Measurements from ENCODE around the gene MESP2. TPM values are rescaled to one million over a fixed set of nuclear protein-coding genes. Genes with fewer than 3 reads are reported as not detected.

The MESP2 gene
- total and polyA plus RNA-seq, 3 experiments from 2014 or later, result not detected

DNA sequence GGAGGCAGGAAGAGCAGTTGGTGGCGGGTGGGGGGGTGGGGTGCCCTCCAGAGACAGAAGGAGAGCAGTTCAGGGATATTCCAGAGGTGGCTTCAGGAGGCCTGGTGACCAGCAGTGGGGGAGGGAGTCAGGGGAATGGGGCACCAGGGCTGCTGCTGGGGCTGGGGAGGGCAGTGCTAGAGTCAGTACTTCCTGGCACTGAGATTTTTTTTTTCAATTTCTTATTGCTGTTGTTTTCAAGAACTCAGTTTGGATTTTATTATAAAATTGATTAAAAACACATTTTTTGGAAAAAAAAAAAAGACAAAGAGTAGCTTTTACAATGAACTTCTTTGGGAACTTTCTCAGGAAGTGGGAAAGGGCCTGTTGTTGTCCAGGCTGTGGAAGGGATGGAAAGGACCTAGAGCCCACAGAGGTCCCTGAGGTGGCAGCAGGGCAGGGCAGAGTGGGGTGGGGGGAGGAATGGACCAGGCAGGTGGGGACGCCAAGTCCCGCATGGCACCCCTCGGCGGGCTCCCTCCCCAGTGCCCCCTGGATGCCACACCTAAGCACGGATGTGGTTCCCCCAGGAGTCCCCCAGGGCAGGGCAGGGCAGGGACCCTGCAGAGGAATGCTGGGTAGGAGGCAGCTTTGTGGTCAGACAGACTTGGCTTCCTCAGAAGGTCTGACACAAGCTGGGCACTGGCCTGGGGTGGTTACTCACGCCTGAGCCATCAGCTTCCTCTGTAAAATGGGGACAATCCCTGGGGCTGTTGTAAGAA lies 47.0 kb downstream of the MESP2 start:
- Mint-ChIP-seq H3K9me3 (no peaks in the 10 kb centered on the region), H3K4me3 (no peak overlapping the region)
- no peak overlapping the region for H3K27ac ChIP-seq (ENCODE audit: low read depth, low read length)

DNA sequence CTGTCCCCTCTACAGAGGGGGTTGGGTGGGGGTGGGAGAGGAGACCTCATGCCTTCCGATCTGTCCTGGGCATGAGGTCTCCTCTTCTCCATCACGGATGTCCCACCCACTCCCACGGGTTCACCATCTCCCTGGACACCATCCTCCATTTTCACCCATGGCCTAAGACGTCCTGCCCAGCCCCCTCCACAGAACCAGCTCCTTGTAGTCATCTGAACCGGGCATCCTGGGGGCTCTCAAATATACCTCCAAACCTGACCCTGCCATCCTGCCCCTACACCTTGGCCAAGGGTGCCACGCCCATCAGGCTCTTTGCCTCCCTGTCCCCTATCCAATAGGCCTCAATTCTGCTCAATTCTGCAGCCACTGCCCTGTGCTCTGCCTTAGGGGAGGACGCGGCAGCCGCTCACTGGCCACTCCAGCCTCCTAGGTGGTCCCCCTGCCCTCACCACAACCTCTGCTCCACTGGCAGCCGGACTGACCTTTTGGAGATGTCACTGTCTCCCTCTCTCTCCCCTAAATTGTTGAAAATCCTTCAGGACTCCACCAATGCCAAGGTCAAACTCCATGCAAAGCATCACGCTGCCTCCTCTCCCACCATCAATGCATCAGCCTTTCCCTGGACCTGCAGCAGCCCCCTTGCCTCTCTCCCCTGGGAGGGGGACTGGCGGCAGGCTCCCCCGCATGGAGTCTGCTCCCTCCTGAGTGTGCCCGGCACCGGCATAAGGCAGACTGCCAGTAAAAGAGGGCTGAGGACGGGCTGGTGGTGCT lies 47.9 kb downstream of the MESP2 start:
- CTCF ChIA-PET, result no interaction called here
- no peaks in the 10 kb centered on the region for H3K4me1 Mint-ChIP-seq

More for the DNA sequence above, 47.0 kb downstream of the MESP2 start:
- H3K27ac Mint-ChIP-seq, result no peak overlapping the region
- ChIA-PET POLR2A (no interaction called here), CTCF (no interaction called here)
- Histone ChIP-seq H3K4me3 (ENCODE audit: low read length) (no peak overlapping the region), H3K27me3 (ENCODE audit: insufficient read depth, low read length, poor library complexity, severe bottlenecking) (no peaks in the 10 kb centered on the region), H3K36me3 (ENCODE audit: insufficient read depth, low read length) (no peaks in the 10 kb centered on the region), H3K9me3 (ENCODE audit: low read length) (no peaks in the 10 kb centered on the region), H3K4me1 (ENCODE audit: insufficient read depth, low read length) (no peaks in the 10 kb centered on the region)
- H3K4me1 Mint-ChIP-seq, result no peaks in the 10 kb centered on the region
- DNase-seq, result no peak
- peaks cover 15 to 31% of the 10 kb centered on the region in 2 donors for H3K27me3 Mint-ChIP-seq
- no peaks in the 10 kb centered on the region for H3K36me3 Mint-ChIP-seq

DNA sequence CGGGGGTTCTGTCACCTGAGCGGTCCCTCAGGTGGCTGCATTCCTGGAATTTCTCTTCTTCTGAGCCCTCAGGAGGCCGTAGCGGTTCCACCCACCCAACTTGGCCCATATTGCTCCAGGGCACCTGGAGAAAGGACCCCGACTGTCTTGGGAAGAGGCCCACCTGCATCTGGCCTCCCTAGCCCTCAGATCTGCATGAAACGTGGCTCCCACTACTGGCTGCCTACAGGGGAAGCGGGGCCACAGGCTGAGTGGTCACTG lies 48.4 kb downstream of the MESP2 start:
- Mint-ChIP-seq H3K27ac (no peak overlapping the region), H3K36me3 (no peaks in the 10 kb centered on the region), H3K27me3 (peaks cover 13 to 24% of the 10 kb centered on the region in 2 donors), H3K9me3 (no peaks in the 10 kb centered on the region), H3K4me3 (no peak overlapping the region), H3K4me1 (no peaks in the 10 kb centered on the region)
- DNase-seq, result no peak
- Histone ChIP-seq H3K9me3 (ENCODE audit: low read length) (no peaks in the 10 kb centered on the region), H3K27me3 (ENCODE audit: insufficient read depth, low read length, poor library complexity, severe bottlenecking) (no peaks in the 10 kb centered on the region), H3K4me3 (ENCODE audit: low read length) (no peak overlapping the region), H3K27ac (ENCODE audit: low read depth, low read length) (no peak overlapping the region), H3K4me1 (ENCODE audit: insufficient read depth, low read length) (no peaks in the 10 kb centered on the region), H3K36me3 (ENCODE audit: insufficient read depth, low read length) (no peaks in the 10 kb centered on the region)
- ChIA-PET POLR2A (no interaction called here), CTCF (no interaction called here)

More for the DNA sequence above, 47.9 kb downstream of the MESP2 start:
- H3K36me3 ChIP-seq (ENCODE audit: insufficient read depth, low read length), result no peaks in the 10 kb centered on the region
- H3K9me3 ChIP-seq (ENCODE audit: low read length), result no peaks in the 10 kb centered on the region
- H3K27me3 ChIP-seq (ENCODE audit: insufficient read depth, low read length, poor library complexity, severe bottlenecking), result no peaks in the 10 kb centered on the region
- POLR2A ChIA-PET, result no interaction called here
- Mint-ChIP-seq H3K27ac (peak overlapping the region in 1 of 8 donors; percentile 46), H3K4me3 (no peak overlapping the region), H3K9me3 (no peaks in the 10 kb centered on the region), H3K27me3 (peaks cover 15 to 28% of the 10 kb centered on the region in 2 donors), H3K36me3 (no peaks in the 10 kb centered on the region)
- H3K4me1 ChIP-seq (ENCODE audit: insufficient read depth, low read length), result no peaks in the 10 kb centered on the region
- H3K4me3 ChIP-seq (ENCODE audit: low read length), result no peak overlapping the region
- no peak for DNase-seq
- H3K27ac ChIP-seq (ENCODE audit: low read depth, low read length), result no peak overlapping the region

DNA sequence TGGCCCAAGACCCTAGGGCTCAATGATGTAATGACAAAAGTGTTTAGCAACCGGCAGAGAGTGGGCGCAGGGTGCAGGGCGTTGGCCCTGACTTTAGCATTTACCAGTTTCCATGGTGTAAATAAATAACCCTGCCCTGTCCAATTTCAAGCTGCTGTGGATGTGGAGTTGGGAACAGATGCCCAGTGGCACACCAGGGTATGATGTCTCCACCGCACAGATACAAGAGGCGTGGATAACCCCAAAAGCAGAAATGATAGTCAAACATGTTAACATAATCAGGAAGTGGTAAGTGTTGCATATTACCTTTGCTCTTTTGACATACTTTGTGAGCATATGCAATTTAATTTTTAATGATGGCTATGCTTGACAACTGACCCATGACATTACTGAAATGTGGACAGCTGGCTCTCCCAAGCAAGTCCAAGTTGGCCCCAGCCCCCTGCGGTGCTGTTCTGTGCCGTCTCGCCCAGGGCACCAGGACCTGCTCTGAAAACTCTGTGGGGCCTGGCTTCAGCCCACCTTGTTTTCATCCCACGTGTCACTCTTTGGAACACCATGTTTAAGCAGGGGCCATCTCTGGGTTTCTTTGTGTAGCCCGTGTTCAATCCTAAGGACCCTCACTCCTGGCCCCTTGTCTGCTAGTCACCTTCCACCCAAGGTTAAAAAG lies 49.3 kb downstream of the MESP2 start:
- Mint-ChIP-seq H3K36me3 (no peaks in the 10 kb centered on the region), H3K27me3 (peaks cover 13 to 21% of the 10 kb centered on the region in 2 donors), H3K4me1 (no peaks in the 10 kb centered on the region), H3K9me3 (no peaks in the 10 kb centered on the region), H3K27ac (no peak overlapping the region), H3K4me3 (no peak overlapping the region)
- Histone ChIP-seq H3K4me1 (ENCODE audit: insufficient read depth, low read length) (no peaks in the 10 kb centered on the region), H3K4me3 (ENCODE audit: low read length) (no peak overlapping the region), H3K27ac (ENCODE audit: low read depth, low read length) (no peak overlapping the region), H3K36me3 (ENCODE audit: insufficient read depth, low read length) (no peaks in the 10 kb centered on the region), H3K27me3 (ENCODE audit: insufficient read depth, low read length, poor library complexity, severe bottlenecking) (no peaks in the 10 kb centered on the region), H3K9me3 (ENCODE audit: low read length) (no peaks in the 10 kb centered on the region)
- ChIA-PET CTCF (no interaction called here), POLR2A (no interaction called here)
- DNase-seq, result no peak

DNA sequence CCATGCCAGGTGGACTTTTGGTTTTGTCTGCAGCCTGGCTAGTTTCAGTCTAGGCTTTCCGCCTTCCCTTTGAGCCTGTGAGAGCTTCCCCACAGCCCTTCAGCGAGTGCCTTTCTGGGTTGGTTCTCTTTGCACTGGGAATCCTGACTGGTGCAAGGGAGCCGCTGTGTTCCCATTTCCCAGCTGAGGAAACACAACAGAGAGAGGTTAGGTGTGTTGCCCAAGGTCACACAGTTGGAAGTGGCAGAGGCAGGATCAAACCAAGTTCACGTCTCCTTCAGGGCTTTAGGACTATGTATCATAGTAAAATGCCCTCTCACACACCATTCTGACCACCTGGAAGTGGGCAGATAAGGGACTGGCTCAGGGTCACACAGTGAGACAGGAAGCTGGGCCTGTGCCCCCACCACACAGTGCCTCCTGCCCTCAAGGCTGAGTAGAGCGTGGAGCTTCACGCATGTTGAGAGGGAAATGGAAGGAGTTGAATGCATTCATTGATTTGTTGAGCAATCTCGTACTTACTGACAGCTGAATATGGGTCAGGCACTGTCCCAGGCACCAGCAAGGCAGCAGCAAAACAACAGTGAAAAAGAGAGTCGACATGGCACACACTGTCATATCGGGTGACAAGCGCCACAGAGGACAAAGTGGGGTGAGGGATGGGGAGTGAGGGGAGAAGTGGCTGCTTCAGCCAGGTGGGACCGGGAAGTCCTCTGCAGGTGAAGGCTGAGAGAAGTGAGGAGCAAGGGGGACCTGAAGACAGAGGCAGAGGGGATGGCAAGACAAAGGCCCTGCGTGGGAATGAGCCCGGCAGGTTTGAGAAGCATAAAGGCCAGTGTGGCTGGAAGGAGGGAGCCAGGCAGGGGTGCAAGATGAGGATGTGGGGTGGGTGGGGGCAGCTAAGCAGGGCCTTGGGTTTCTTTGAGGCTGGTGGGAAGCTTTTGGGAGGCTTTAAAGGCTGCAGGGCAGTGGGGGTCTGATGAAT lies 50.8 kb downstream of the MESP2 start:
- H3K27ac Mint-ChIP-seq, result peak overlapping the region in 1 of 8 donors; percentile 70
- CTCF ChIA-PET, result interaction anchor here (1.5 kb wide), 1 partner anchor 48 kb away, joined by 5 read pairs; no protein-coding TSS in a partner anchor
- H3K36me3 Mint-ChIP-seq, result peaks cover 0 to 7% (median 0%) of the 10 kb centered on the region in 3 donors

DNA sequence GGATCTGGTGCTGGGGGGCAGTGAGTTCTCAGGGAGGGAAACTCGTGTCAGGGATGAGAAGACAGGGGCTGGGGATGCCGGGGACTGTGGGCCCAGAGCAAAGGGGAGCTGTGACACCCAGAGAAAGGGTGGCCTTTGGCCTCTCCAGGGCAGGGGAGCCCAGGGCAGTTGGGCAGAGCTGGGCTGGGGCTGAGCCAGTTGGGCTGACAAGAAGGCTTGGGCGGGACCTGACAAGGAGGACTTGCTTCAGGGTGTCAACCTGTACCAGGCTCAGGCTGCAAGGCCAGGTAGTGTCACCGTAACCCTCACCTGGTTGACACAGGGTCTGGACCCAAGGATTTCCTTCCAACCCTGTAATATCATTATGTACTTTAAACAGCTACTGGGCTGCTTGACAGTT lies 51.7 kb downstream of the MESP2 start:
- Histone ChIP-seq H3K27ac (ENCODE audit: low read depth, low read length) (no peak overlapping the region), H3K4me3 (ENCODE audit: low read length) (no peak overlapping the region), H3K9me3 (ENCODE audit: low read length) (no peaks in the 10 kb centered on the region), H3K36me3 (ENCODE audit: insufficient read depth, low read length) (peaks cover under 1% of the 10 kb centered on the region), H3K27me3 (ENCODE audit: insufficient read depth, low read length, poor library complexity, severe bottlenecking) (no peaks in the 10 kb centered on the region), H3K4me1 (ENCODE audit: insufficient read depth, low read length) (no peaks in the 10 kb centered on the region)
- peaks cover 0 to 11% (median 0%) of the 10 kb centered on the region in 3 donors for H3K36me3 Mint-ChIP-seq
- H3K4me3 Mint-ChIP-seq, result no peak overlapping the region
- H3K27ac Mint-ChIP-seq, result no peak overlapping the region
- H3K9me3 Mint-ChIP-seq, result no peaks in the 10 kb centered on the region
- peaks cover 2 to 5% of the 10 kb centered on the region in 2 donors for H3K27me3 Mint-ChIP-seq
- CTCF ChIA-PET, result interaction anchor here (1.5 kb wide), 1 partner anchor 47 kb away, joined by 5 read pairs; no protein-coding TSS in a partner anchor
- DNase-seq, result no peak
- H3K4me1 Mint-ChIP-seq, result no peaks in the 10 kb centered on the region
- POLR2A ChIA-PET, result no interaction called here

More for the DNA sequence above, 50.8 kb downstream of the MESP2 start:
- no peaks in the 10 kb centered on the region for H3K9me3 ChIP-seq (ENCODE audit: low read length)
- no peaks in the 10 kb centered on the region for H3K36me3 ChIP-seq (ENCODE audit: insufficient read depth, low read length)
- H3K4me3 Mint-ChIP-seq, result no peak overlapping the region
- H3K27me3 Mint-ChIP-seq, result peaks cover 4 to 14% of the 10 kb centered on the region in 2 donors
- H3K9me3 Mint-ChIP-seq, result no peaks in the 10 kb centered on the region
- no peak overlapping the region for H3K4me3 ChIP-seq (ENCODE audit: low read length)
- no peak for DNase-seq
- POLR2A ChIA-PET, result no interaction called here
- H3K27ac ChIP-seq (ENCODE audit: low read depth, low read length), result no peak overlapping the region
- H3K4me1 ChIP-seq (ENCODE audit: insufficient read depth, low read length), result no peaks in the 10 kb centered on the region
- H3K27me3 ChIP-seq (ENCODE audit: insufficient read depth, low read length, poor library complexity, severe bottlenecking), result no peaks in the 10 kb centered on the region
- H3K4me1 Mint-ChIP-seq, result no peaks in the 10 kb centered on the region

Measured in CD8-positive, alpha-beta memory T cell (primary cell).